K562 (cell line): Measurements from ENCODE around the gene HNRNPM. TPM values are rescaled to one million over a fixed set of nuclear protein-coding genes. Genes with fewer than 3 reads are reported as not detected.

Experiments
- FOXM1 ChIP-seq, 2 experiments: fragments of 450-650 bp in 1 of 2; sonication (generic) in 1 of 2; formaldehyde crosslinking in 1 of 2; IDR thresholded peaks; 2 replicates each; pipeline versions ENCODE4 v1.6.1 to v1.9.0; 2017 to 2022; ENCODE audit warnings: low read depth in 2 of 2, mild to moderate bottlenecking in 2 of 2, missing genetic modification reagents in 1 of 2, moderate library complexity in 1 of 2
- KDM4B ChIP-seq, 2 experiments: fragments of 450-650 bp in 1 of 2; sonication (generic) in 1 of 2; IDR thresholded peaks; 2 replicates each; pipeline ENCODE4 v1.6.1; 2016 to 2017; ENCODE audit warnings: borderline replicate concordance in 2 of 2, antibody characterized with exemption in 1 of 2, low read depth in 1 of 2, mild to moderate bottlenecking in 1 of 2
- KLF16 ChIP-seq: IDR thresholded peaks from 2 replicates; pipeline ENCODE4 v1.6.1; 2016; ENCODE audit warnings: antibody characterized with exemption
- MYNN ChIP-seq, 2 experiments: sonication (generic); formaldehyde crosslinking in 1 of 2; IDR thresholded peaks; 2 replicates each; pipeline versions ENCODE4 v1.5.0 to v1.6.1; 2016 to 2020; ENCODE audit warnings: antibody characterized with exemption in 1 of 2, missing genetic modification reagents in 1 of 2
- PCBP1 ChIP-seq: fragments of 200-400 bp; formaldehyde crosslinking; IDR thresholded peaks from 2 replicates; pipeline ENCODE4 v1.6.1; 2018; ENCODE audit warnings: mild to moderate bottlenecking, low read depth, low read length; ENCODE audit not compliant: poor library complexity, severe bottlenecking
- POLR2AphosphoS5 ChIP-seq: IDR thresholded peaks from 2 replicates; pipeline ENCODE4 v1.6.1; 2011; ENCODE audit warnings: mild to moderate bottlenecking, low read depth, low read length, moderate library complexity; ENCODE audit not compliant: control insufficient read depth, insufficient read depth
- SMARCA5 ChIP-seq: fragments of 450-650 bp; IDR thresholded peaks from 2 replicates; pipeline ENCODE4 v1.6.1; 2016
- SNIP1 ChIP-seq: fragments of 450-650 bp; IDR thresholded peaks from 2 replicates; pipeline ENCODE4 v1.7.1; 2017; ENCODE audit warnings: low read depth, mild to moderate bottlenecking
- STAG1 ChIP-seq: sonication (generic); formaldehyde crosslinking; IDR thresholded peaks from 2 replicates; pipeline ENCODE4 v1.5.0; 2020; ENCODE audit warnings: missing genetic modification reagents, borderline replicate concordance
- ZBTB17 ChIP-seq: fragments of 450-650 bp; formaldehyde crosslinking; IDR thresholded peaks from 2 replicates; pipeline ENCODE4 v1.4.0; 2020; ENCODE audit warnings: mild to moderate bottlenecking
- polyA plus RNA-seq, 8 experiments: library from polyadenylated mRNA; depleted of rRNA in 4 of 8; stranded (reverse) in 5 of 8; unstranded in 3 of 8; fragments of >200 nt; fragmentation: Nextera tagmentation in 2 of 8; fragmentation: Illumina TruSeq in 1 of 8; extraction: Ambion mirVana in 2 of 8; extraction: Trizol in 1 of 8; gene quantifications; 2 replicates each; pipeline versions ENCODE4 v1.2.1 to v1.2.3, GENCODE V29; 2011 to 2014; ENCODE audit warnings: inconsistent platforms in 1 of 8, missing spikeins in 1 of 8
- total RNA-seq, 7 experiments: library from RNA; depleted of rRNA in 6 of 7; stranded (reverse); fragments of >200 nt in 6 of 7; fragmentation: Illumina TruSeq in 2 of 7; extraction: Trizol in 2 of 7; gene quantifications; 2 replicates each; pipeline versions ENCODE4 v1.2.1 to v1.2.3, GENCODE V29; 2011 to 2021; ENCODE audit warnings: low replicate concordance in 1 of 7
- TF ChIP-seq, protein P1 (sequence below): fragments of 450-650 bp; IDR thresholded peaks from 2 replicates; pipeline ENCODE4 v1.6.1; 2014; ENCODE audit warnings: low read depth, mild to moderate bottlenecking, moderate library complexity, borderline replicate concordance
- TF ChIP-seq, protein P2 (sequence below), 2 experiments: IDR thresholded peaks; 2 replicates each; pipeline ENCODE4 v1.6.1; 2012; ENCODE audit warnings: improper control_type of control experiment in 2 of 2, low read depth in 2 of 2, low read length in 2 of 2, borderline replicate concordance in 1 of 2

Gene HNRNPM
- total and polyA plus RNA-seq, 9 of the 15 experiments (the other 6 are each of a cell fraction or from before 2014, with no cell fraction given), result 11.1 to 340 (median 195) TPM

DNA sequence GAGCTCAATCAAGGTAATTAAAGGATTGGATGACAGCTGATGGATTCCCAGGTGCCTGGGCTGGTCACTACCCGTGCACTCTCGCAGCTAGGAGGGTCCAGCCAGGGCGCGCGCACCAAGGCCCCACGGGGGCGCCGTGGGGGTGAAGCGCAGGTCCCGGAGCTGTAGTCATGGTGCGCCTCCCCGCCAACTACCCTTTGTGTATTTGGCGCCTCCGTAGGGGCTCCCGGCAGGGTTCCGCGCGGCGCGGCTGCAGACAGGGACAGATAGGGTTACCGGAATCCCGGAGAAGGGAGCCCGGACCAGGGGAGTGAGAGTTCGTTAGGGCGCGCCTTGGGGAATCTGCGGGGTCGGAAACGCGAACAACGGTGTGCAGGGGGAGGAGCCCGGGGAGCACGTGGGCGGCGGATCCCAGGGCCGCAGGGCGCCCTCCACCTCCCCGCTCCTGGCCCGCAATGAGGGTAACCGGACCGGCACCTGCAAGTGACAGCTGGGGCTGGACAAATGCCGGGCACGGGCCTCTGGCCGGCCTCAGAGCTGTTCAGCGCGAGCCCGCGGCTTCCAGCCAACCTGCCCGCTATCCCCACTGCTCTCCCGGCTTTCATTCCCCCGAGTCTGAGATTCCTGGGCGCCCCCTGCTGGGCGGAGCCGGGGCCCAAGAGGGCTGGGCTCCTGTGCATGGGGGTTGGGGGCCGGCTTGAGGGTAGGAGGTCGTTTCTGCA, 61.1 kb downstream of the HNRNPM start (continued):
- TF ChIP-seq FOXM1 (IDR thresholded peaks at IDR 0.05; ENCODE audit: low read depth) (no peak), FOXM1 (CRISPR knock-in tag; IDR thresholded peaks at IDR 0.05; ENCODE audit: low read depth) (no peak), KLF16 (0 out of 2 replicates have a peak, but pooled peaks have one; percentile 31), POLR2AphosphoS5 (0 out of 2 replicates have a peak, but pooled peaks have one; percentile 19), STAG1 (CRISPR knock-in tag) (peak; percentile 46; the same call in 1 of the 2 replicates), KDM4B (IDR thresholded peaks at IDR 0.05; ENCODE audit: borderline replicate concordance in 2 of 2, low read depth in 1 of 2) (peak in 1 of 2 experiments; percentile 53; a peak in 1 of 4 replicates), PCBP1 (peak; percentile 95), MYNN (IDR thresholded peaks at IDR 0.05) (no peak), MYNN (CRISPR knock-in tag; IDR thresholded peaks at IDR 0.05) (no peak; the same call in 1 of the 2 replicates), ZBTB17 (0 out of 2 replicates have a peak, but pooled peaks have one; percentile 28), SMARCA5 (no peak), SNIP1 (no peak)
- TF ChIP-seq, protein P1, sequence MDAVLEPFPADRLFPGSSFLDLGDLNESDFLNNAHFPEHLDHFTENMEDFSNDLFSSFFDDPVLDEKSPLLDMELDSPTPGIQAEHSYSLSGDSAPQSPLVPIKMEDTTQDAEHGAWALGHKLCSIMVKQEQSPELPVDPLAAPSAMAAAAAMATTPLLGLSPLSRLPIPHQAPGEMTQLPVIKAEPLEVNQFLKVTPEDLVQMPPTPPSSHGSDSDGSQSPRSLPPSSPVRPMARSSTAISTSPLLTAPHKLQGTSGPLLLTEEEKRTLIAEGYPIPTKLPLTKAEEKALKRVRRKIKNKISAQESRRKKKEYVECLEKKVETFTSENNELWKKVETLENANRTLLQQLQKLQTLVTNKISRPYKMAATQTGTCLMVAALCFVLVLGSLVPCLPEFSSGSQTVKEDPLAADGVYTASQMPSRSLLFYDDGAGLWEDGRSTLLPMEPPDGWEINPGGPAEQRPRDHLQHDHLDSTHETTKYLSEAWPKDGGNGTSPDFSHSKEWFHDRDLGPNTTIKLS, result peak; percentile 68; the same call in 1 of the 2 replicates
- TF ChIP-seq, protein P2, sequence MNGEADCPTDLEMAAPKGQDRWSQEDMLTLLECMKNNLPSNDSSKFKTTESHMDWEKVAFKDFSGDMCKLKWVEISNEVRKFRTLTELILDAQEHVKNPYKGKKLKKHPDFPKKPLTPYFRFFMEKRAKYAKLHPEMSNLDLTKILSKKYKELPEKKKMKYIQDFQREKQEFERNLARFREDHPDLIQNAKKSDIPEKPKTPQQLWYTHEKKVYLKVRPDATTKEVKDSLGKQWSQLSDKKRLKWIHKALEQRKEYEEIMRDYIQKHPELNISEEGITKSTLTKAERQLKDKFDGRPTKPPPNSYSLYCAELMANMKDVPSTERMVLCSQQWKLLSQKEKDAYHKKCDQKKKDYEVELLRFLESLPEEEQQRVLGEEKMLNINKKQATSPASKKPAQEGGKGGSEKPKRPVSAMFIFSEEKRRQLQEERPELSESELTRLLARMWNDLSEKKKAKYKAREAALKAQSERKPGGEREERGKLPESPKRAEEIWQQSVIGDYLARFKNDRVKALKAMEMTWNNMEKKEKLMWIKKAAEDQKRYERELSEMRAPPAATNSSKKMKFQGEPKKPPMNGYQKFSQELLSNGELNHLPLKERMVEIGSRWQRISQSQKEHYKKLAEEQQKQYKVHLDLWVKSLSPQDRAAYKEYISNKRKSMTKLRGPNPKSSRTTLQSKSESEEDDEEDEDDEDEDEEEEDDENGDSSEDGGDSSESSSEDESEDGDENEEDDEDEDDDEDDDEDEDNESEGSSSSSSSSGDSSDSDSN (IDR thresholded peaks at IDR 0.05; ENCODE audit: borderline replicate concordance in 1 of 2, low read depth in 2 of 2, low read length in 2 of 2), result peak in 1 of 2 experiments; percentile 88; a peak in 3 of 4 replicates
